ENCODE results near the gene SLC16A8. TPM values are rescaled to one million over a fixed set of nuclear protein-coding genes. Genes with fewer than 3 reads are reported as not detected.

The SLC16A8 gene
- total and polyA plus RNA-seq, 4 donors, result 0.32 to 0.64 (median 0.39) TPM; not detected in 1

DNA sequence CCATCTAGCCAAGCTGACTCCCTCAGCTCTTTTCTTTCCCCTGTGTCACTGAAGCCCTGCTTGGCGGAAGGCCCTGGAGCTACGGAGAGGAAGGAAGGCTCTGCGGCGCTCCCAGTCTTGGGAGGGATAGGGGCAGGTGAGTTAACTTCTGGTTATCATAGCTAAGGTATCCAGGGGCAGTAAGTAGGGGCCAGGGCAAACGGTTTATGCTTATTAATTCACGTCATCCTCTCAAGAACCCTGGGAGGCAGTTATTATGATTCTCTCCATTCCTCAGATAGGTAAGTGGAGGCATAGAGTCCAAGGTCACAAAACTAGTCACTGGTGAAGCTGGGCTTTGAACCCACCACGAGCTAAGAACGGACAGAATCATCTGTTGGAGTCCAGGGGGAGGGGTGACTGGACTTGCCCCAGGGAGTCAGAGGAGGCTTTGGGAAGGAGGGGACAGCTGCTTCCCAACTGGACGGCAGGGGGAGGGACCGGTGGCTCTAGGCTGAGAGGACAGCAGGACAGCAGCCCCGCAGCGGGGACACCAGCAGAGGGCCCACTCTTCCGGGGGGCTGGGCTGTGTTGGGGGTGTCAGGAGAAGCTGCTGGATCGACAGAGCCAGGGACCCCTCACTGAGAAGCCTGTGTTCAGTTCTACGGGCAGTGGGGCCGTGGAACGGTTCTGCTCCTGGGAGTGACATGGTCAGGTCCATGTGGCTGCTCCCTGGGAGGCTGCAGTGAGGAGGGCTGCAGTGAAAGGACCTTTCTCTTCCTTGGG, 23.0 kb upstream of the SLC16A8 start:
- H3K27ac ChIP-seq (ENCODE audit: low read depth in 1 of 2, low read length in 1 of 2), result no peak overlapping the region
- no peaks in the 10 kb centered on the region for H3K9me3 ChIP-seq (ENCODE audit: control insufficient read depth in 4 of 4, insufficient read depth in 3 of 4, low read length in 3 of 4)
- TF ChIP-seq, protein P1, sequence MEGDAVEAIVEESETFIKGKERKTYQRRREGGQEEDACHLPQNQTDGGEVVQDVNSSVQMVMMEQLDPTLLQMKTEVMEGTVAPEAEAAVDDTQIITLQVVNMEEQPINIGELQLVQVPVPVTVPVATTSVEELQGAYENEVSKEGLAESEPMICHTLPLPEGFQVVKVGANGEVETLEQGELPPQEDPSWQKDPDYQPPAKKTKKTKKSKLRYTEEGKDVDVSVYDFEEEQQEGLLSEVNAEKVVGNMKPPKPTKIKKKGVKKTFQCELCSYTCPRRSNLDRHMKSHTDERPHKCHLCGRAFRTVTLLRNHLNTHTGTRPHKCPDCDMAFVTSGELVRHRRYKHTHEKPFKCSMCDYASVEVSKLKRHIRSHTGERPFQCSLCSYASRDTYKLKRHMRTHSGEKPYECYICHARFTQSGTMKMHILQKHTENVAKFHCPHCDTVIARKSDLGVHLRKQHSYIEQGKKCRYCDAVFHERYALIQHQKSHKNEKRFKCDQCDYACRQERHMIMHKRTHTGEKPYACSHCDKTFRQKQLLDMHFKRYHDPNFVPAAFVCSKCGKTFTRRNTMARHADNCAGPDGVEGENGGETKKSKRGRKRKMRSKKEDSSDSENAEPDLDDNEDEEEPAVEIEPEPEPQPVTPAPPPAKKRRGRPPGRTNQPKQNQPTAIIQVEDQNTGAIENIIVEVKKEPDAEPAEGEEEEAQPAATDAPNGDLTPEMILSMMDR (IDR thresholded peaks at IDR 0.05; ENCODE audit: control extremely low read depth, extremely low read depth), result no peak
- 84 to 87% methylated on average over 17 of the region's 17 CpGs for WGBS, 2 donors
- no peaks in the 10 kb centered on the region for H3K27me3 ChIP-seq (ENCODE audit: control insufficient read depth in 3 of 3, insufficient read depth in 3 of 3, low read length in 2 of 3)
- peaks cover 0 to 6% (median 0%) of the 10 kb centered on the region in 5 donors for H3K4me1 ChIP-seq (ENCODE audit: control insufficient read depth in 5 of 5, insufficient read depth in 5 of 5, low read length in 5 of 5)
- no peak overlapping the region for H3K9ac ChIP-seq (ENCODE audit: insufficient read depth in 1 of 2, low read length in 2 of 2)
- H3K36me3 ChIP-seq (ENCODE audit: control insufficient read depth in 4 of 4, insufficient read depth in 4 of 4, low read length in 4 of 4), result peaks cover 0 to 2% (median 0%) of the 10 kb centered on the region in 4 donors
- H3K4me3 ChIP-seq, result no peak overlapping the region
- ATAC-seq (ENCODE audit: insufficient read depth, low FRiP score) (no peak), DNase-seq (no peak)

DNA sequence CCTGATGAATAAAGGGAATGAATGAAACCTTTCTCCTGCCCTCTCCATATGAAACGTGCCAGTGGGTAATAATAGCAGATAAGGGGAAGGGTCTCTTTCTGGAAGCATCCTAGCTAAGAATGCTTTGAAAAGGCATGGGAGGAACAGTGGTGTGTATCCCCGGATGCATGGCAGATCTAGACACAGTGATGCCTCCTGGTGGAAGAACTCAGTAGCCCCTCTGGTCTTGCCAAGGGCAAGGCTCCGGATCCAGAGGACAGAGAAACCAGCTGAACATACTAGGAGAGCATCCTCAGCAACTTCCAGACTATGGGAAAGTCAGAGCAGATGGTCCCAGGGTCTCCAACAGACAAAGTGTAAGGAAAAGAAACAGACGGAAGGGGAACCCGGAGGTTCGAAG, 20.1 kb upstream of the SLC16A8 start:
- Histone ChIP-seq H3K27ac (ENCODE audit: low read depth in 1 of 2, low read length in 1 of 2) (no peak overlapping the region), H3K4me3 (no peak overlapping the region), H3K9me3 (ENCODE audit: control insufficient read depth in 4 of 4, insufficient read depth in 3 of 4, low read length in 3 of 4) (no peaks in the 10 kb centered on the region), H3K4me1 (ENCODE audit: control insufficient read depth in 5 of 5, insufficient read depth in 5 of 5, low read length in 5 of 5) (peaks cover 0 to 6% (median 0%) of the 10 kb centered on the region in 5 donors), H3K27me3 (ENCODE audit: control insufficient read depth in 3 of 3, insufficient read depth in 3 of 3, low read length in 2 of 3) (no peaks in the 10 kb centered on the region), H3K36me3 (ENCODE audit: control insufficient read depth in 4 of 4, insufficient read depth in 4 of 4, low read length in 4 of 4) (peaks cover 0 to 2% (median 0%) of the 10 kb centered on the region in 4 donors), H3K9ac (ENCODE audit: insufficient read depth in 1 of 2, low read length in 2 of 2) (no peak overlapping the region)
- ATAC-seq (ENCODE audit: insufficient read depth, low FRiP score) (no peak), DNase-seq (no peak)
- WGBS, 2 donors, result 86 to 92% methylated on average over 6 of the region's 6 CpGs
- TF ChIP-seq, protein P1 (IDR thresholded peaks at IDR 0.05; ENCODE audit: control extremely low read depth, extremely low read depth), result no peak

DNA sequence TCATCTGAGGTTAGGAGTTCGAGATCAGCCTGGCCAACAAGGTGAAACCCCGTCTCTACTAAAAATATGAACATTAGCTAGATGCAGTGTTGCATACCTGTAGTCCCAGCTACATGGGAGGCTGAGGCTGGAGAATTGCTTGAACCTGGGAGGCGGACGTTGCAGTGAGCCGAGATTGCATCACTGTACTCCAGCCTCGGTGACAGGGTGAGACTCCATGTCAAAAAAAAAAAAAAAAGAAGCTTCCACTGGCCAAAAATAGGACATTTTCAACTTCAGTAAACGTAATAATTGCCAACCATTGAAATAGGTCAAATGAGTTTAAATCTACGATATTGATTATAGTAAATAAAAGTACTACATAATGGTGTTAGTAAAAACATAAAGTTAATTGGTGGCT, 19.7 kb upstream of the SLC16A8 start:
- no peak for ATAC-seq (ENCODE audit: insufficient read depth, low FRiP score)
- TF ChIP-seq, protein P1 (IDR thresholded peaks at IDR 0.05; ENCODE audit: control extremely low read depth, extremely low read depth), result no peak
- H3K27ac ChIP-seq (ENCODE audit: low read depth in 1 of 2, low read length in 1 of 2), result no peak overlapping the region
- H3K9ac ChIP-seq (ENCODE audit: insufficient read depth in 1 of 2, low read length in 2 of 2), result no peak overlapping the region
- H3K27me3 ChIP-seq (ENCODE audit: control insufficient read depth in 3 of 3, insufficient read depth in 3 of 3, low read length in 2 of 3), result no peaks in the 10 kb centered on the region
- H3K4me1 ChIP-seq (ENCODE audit: control insufficient read depth in 5 of 5, insufficient read depth in 5 of 5, low read length in 5 of 5), result peaks cover 0 to 6% (median 0%) of the 10 kb centered on the region in 5 donors
- H3K9me3 ChIP-seq (ENCODE audit: control insufficient read depth in 4 of 4, insufficient read depth in 3 of 4, low read length in 3 of 4), result no peaks in the 10 kb centered on the region
- 69 to 78% methylated on average over 8 of the region's 8 CpGs for WGBS, 2 donors
- peaks cover 0 to 2% (median 0%) of the 10 kb centered on the region in 4 donors for H3K36me3 ChIP-seq (ENCODE audit: control insufficient read depth in 4 of 4, insufficient read depth in 4 of 4, low read length in 4 of 4)
- DNase-seq, result no peak
- no peak overlapping the region for H3K4me3 ChIP-seq

Data from lung (tissue), 12 donors.